A549 (cell line): ENCODE data around the gene FBXL13. TPM values are rescaled to one million over a fixed set of nuclear protein-coding genes. Genes with fewer than 3 reads are reported as not detected.

Experiments used
- ATAC-seq, 2 experiments: fragments of 200-7000 bp in 1 of 2; fragments of >200 bp in 1 of 2; cut with Nextera tagmentation in 1 of 2; cut with Tn5 transposase in 1 of 2; 3 replicates each; pipeline versions ENCODE4 v1.8.0 to v1.9.1; 2018 to 2020; ENCODE audit warnings: mild to moderate bottlenecking in 1 of 2, moderate library complexity in 1 of 2
- CTCF ChIA-PET: fragments of 300-600 bp; sonication (Branson Sonifier 250); formaldehyde crosslinking; extraction: SDS; loops from one replicate; lab custom pipeline; 2021; ENCODE audit warnings: antibody characterized with exemption, inconsistent platforms; lab: Yijun Ruan, JAX
- POLR2A ChIA-PET: fragments of 350-600 bp; formaldehyde crosslinking; extraction: SDS; loops from one replicate; lab custom pipeline; 2021; ENCODE audit warnings: antibody characterized with exemption, inconsistent platforms; lab: Yijun Ruan, JAX
- DNase-seq, 2 experiments: peaks; one replicate each; pipeline versions ENCODE4 v3.0.0 to v3.0.0-alpha.2; 2011 to 2016; ENCODE audit warnings: low read depth in 1 of 2, low spot score in 1 of 2
- FAIRE-seq: peaks from 2 replicates; lab custom pipeline; 2011; peaks lifted over from hg19 to GRCh38; lab: Jason Lieb, UNC
- H3K27ac ChIP-seq, 2 experiments: fragments of >200 bp; sonication (Bioruptor Twin); formaldehyde crosslinking; 3 replicates each; pipeline ENCODE4 v1.5.1; 2016 to 2017
- H3K4me1 ChIP-seq: fragments of >200 bp; sonication (Bioruptor Twin); formaldehyde crosslinking; 3 replicates; pipeline ENCODE4 v1.6.1; 2016
- H3K4me2 ChIP-seq: fragments of >200 bp; sonication (Bioruptor Twin); formaldehyde crosslinking; 3 replicates; pipeline ENCODE4 v1.6.1; 2016
- H3K4me3 ChIP-seq: fragments of >200 bp; sonication (Bioruptor Twin); formaldehyde crosslinking; 3 replicates; pipeline ENCODE4 v1.5.1; 2016
- H3K9me3 ChIP-seq: fragments of >200 bp; sonication (Bioruptor Twin); formaldehyde crosslinking; 3 replicates; pipeline ENCODE4 v1.6.1; 2016
- BHLHE40 ChIP-seq: IDR thresholded peaks from 2 replicates; pipeline ENCODE4 v1.6.1; 2012; ENCODE audit warnings: low read depth, low read length, inconsistent platforms
- CBX2 ChIP-seq: fragments of 200-600 bp; sonication (generic); IDR thresholded peaks from 2 replicates; pipeline ENCODE4 v1.6.1; 2016; ENCODE audit warnings: low read depth, mild to moderate bottlenecking, borderline replicate concordance
- CBX8 ChIP-seq: fragments of 200-600 bp; sonication (generic); IDR thresholded peaks from 2 replicates; pipeline ENCODE4 v1.6.1; 2016
- CEBPB ChIP-seq, 2 experiments: fragments of >200 bp in 1 of 2; sonication (Bioruptor Twin) in 1 of 2; formaldehyde crosslinking in 1 of 2; IDR thresholded peaks; 2 replicates each; pipeline ENCODE4 v1.6.1; 2012 to 2016
- CHD4 ChIP-seq: fragments of 200-600 bp; sonication (generic); IDR thresholded peaks from 2 replicates; pipeline ENCODE4 v1.6.1; 2016; ENCODE audit warnings: antibody characterized with exemption, mild to moderate bottlenecking, borderline replicate concordance
- CTCF ChIP-seq: fragments of >200 bp; sonication (Bioruptor Twin); formaldehyde crosslinking; IDR thresholded peaks from 3 replicates; pipeline ENCODE4 v1.5.1; 2016
- E2F6 ChIP-seq: IDR thresholded peaks from 2 replicates; pipeline ENCODE4 v1.6.1; 2012; ENCODE audit warnings: low read depth, borderline replicate concordance
- ELK1 ChIP-seq: fragments of 150-350 bp; IDR thresholded peaks from 2 replicates; pipeline ENCODE4 v1.6.1; 2014; ENCODE audit warnings: low read depth, mild to moderate bottlenecking, low read length
- EP300 ChIP-seq, 2 experiments: fragments of >200 bp; sonication (Bioruptor Twin); formaldehyde crosslinking; IDR thresholded peaks; 2 replicates in 1 of 2; 3 replicates in 1 of 2; pipeline ENCODE4 v1.6.1; 2016 to 2017
- FOSB ChIP-seq: fragments of 250-450 bp; sonication (Bioruptor Pico); IDR thresholded peaks from 2 replicates; pipeline ENCODE4 v1.5.0; 2020; ENCODE audit warnings: mild to moderate bottlenecking, moderate library complexity
- HDAC2 ChIP-seq: fragments of 200-600 bp; sonication (generic); IDR thresholded peaks from 2 replicates; pipeline ENCODE4 v1.6.1; 2016
- HEYL ChIP-seq: fragments of 250-450 bp; sonication (Bioruptor Pico); IDR thresholded peaks from 2 replicates; pipeline ENCODE4 v1.8.0; 2021; ENCODE audit warnings: mild to moderate bottlenecking, moderate library complexity
- HMGXB4 ChIP-seq: fragments of 250-450 bp; sonication (Bioruptor Pico); IDR thresholded peaks from 2 replicates; pipeline ENCODE4 v1.5.0; 2021; ENCODE audit warnings: mild to moderate bottlenecking, moderate library complexity, borderline replicate concordance
- HOXB13 ChIP-seq: fragments of 250-450 bp; sonication (Bioruptor Pico); IDR thresholded peaks from 2 replicates; pipeline ENCODE4 v1.5.0; 2020; ENCODE audit warnings: low read depth, mild to moderate bottlenecking, moderate library complexity
- MAFK ChIP-seq: fragments of 450-650 bp; IDR thresholded peaks from 2 replicates; pipeline ENCODE4 v1.6.1; 2014; ENCODE audit not compliant: partially characterized antibody
- MAX ChIP-seq: IDR thresholded peaks from 2 replicates; pipeline ENCODE4 v1.6.1; 2012
- NFE2L2 ChIP-seq: fragments of 150-350 bp; conservative IDR thresholded peaks from 2 replicates; pipeline ENCODE4 v1.6.1; 2014; ENCODE audit warnings: low read length
- NR3C1 ChIP-seq: fragments of >200 bp; sonication (Bioruptor Twin); formaldehyde crosslinking; IDR thresholded peaks from 3 replicates; pipeline ENCODE4 v1.6.1; 2017
- PHF8 ChIP-seq: fragments of 200-600 bp; sonication (generic); IDR thresholded peaks from 2 replicates; pipeline ENCODE4 v1.6.1; 2016; ENCODE audit warnings: low read depth, mild to moderate bottlenecking, antibody characterized with exemption, moderate library complexity, borderline replicate concordance
- RFX5 ChIP-seq: fragments of 450-650 bp; IDR thresholded peaks from 2 replicates; pipeline ENCODE4 v1.7.1; 2014; ENCODE audit warnings: antibody characterized with exemption, mild to moderate bottlenecking, moderate library complexity
- ZNF302 ChIP-seq: fragments of 250-450 bp; sonication (Bioruptor Pico); IDR thresholded peaks from 2 replicates; pipeline ENCODE4 v1.9.0; 2021; ENCODE audit warnings: inconsistent platforms, mild to moderate bottlenecking, moderate library complexity
- WGBS: methylation state at CpG from one replicate; pipeline ENCODE4 v1.1.6; 2017; ENCODE audit errors: missing lambda C conversion rate; 5-methylcytosine and 5-hydroxymethylcytosine counted together
- polyA plus RNA-seq, 4 experiments: library from polyadenylated mRNA; depleted of rRNA in 3 of 4; stranded (reverse); fragments of >200 nt; fragmentation: RNase III in 1 of 4; extraction: RNeasy Plus Mini Kit Qiagen cat#74134 plus additional on column Dnase treatment in 1 of 4; gene quantifications; 2 replicates in 3 of 4; 3 replicates in 1 of 4; pipeline ENCODE4 v1.2.3, GENCODE V29; 2011 to 2017

The FBXL13 gene
- polyA plus RNA-seq, 2 of the 4 experiments (the other 2 are of a cell fraction), result 0.45 to 0.70 TPM

- POLR2A ChIA-PET, result no interaction called here
- ATAC-seq, result no peak
- H3K4me3 ChIP-seq, result no peak overlapping the region
- DNase-seq, result no peak
- CTCF ChIA-PET, result no interaction called here
- WGBS, result 82% methylated on average over 5 of the region's 5 CpGs
- H3K4me1 ChIP-seq, result no peaks in the 10 kb centered on the region; the same call in 2 of the 3 replicates
- no peak for TF ChIP-seq RFX5
- TF ChIP-seq MAX, result no peak
- TF ChIP-seq CEBPB (IDR thresholded peaks at IDR 0.05), result no peak
- no peak for TF ChIP-seq HDAC2
- TF ChIP-seq CBX8, result no peak
- no peak for TF ChIP-seq HOXB13 (CRISPR knock-in tag)
- no peak for TF ChIP-seq HEYL (CRISPR knock-in tag)
- no peak for TF ChIP-seq ZNF302 (CRISPR knock-in tag)
- no peak for TF ChIP-seq EP300 (IDR thresholded peaks at IDR 0.05)
- no peak for TF ChIP-seq CHD4
- TF ChIP-seq HMGXB4, result no peak
- no peak for TF ChIP-seq FOSB
- TF ChIP-seq CBX2, result no peak
- no peak for TF ChIP-seq NFE2L2
- TF ChIP-seq MAFK, result no peak
- TF ChIP-seq PHF8, result no peak
- TF ChIP-seq BHLHE40, result no peak
- no peak for TF ChIP-seq E2F6
- no peak for TF ChIP-seq NR3C1
- no peak for TF ChIP-seq CTCF
- H3K27ac ChIP-seq, result no peak overlapping the region
- FAIRE-seq, result no peak
- no peaks in the 10 kb centered on the region for H3K9me3 ChIP-seq
- H3K4me2 ChIP-seq, result no peak overlapping the region
Observed at GRCh38 chr7:102898532-102898859, 176.1 kb downstream of the FBXL13 start.

- POLR2A ChIA-PET, result no interaction called here
- ATAC-seq, result no peak
Observed at GRCh38 chr7:102897856-102898531, 176.6 kb downstream of the FBXL13 start.

More at GRCh38 chr7:102897856-102898531, 176.6 kb downstream of the FBXL13 start:
- 79% methylated on average over 5 of the region's 5 CpGs for WGBS
- no peak overlapping the region for H3K4me2 ChIP-seq
- no peak for FAIRE-seq
- H3K27ac ChIP-seq, result no peak overlapping the region
- CTCF ChIA-PET, result no interaction called here
- H3K4me1 ChIP-seq, result no peaks in the 10 kb centered on the region; the same call in 2 of the 3 replicates
- DNase-seq, result no peak
- H3K9me3 ChIP-seq, result no peaks in the 10 kb centered on the region
- TF ChIP-seq ELK1, result no peak
- TF ChIP-seq CHD4, result no peak
- no peak for TF ChIP-seq HEYL (CRISPR knock-in tag)
- H3K4me3 ChIP-seq, result no peak overlapping the region
